IPS-NIHi11 (cell line): ENCODE results near the gene POLR2C.

ENCODE experiments used
- DNase-seq: peaks from one replicate; pipeline ENCODE4 v3.0.0; 2012; ENCODE audit warnings: mixed read lengths, low spot score

POLR2C gene

GRCh38 chr16:57452021-57452420 is 10.5 kb upstream of the POLR2C start:
- DNase-seq, result no peak

DNA sequence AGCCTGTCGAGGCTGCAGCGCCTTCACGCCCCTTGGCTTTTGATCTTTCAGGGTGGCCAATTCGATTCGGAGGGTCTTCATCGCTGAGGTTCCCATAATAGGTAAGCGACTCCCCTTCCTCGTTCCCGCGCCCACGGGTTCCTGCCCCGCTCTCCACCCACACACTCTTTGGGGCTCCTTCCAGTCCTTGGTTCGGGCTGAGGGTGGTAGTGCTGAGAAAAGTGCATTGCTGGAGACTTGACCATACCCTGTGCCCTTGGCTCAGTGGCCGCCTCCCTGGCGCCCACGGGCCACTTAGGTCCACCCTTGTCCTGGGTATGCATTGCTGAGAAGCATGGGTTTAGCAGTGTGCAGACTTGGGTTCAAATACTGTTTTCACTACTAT is 491 bp downstream of the POLR2C start:
- DNase-seq, result no peak

DNA sequence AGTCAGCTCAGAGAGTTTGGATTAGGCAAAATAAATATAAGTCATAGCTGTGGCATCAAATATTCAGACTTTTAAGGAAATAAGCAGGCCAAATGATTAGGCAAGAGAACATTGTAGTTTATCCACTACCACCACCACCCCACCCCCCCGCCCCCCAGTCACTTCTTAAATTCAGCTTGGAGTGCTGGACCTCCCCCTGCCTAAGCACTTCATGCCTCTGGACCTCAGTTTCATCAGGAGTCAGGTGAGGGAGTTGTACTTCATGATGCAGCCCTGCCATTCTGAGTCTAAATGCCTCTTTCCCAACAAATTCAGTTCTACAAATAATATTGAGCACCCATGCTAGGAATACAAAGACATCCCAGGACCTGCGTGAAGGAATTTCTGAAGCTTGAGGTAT is 2.0 kb downstream of the POLR2C start:
- no peak for DNase-seq

DNA sequence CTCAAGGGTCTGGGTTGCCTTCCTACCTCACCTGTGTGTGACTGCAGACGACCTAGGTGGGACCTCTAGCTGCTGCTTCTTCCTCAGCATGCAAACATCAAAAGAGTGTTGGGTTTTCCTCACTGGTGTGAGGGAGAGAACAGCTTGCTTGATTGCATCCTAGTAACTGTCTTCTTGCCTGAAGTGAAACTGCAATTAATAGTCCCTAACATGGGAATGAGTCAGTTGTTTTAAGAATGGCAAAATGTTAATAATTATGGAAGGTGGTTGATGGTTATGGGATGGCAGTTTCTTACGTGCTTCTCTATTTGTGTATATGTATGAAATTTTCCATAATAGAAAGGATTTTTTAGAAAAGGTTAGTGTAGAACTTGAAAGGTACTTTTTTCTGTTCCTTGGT is 5.9 kb downstream of the POLR2C start:
- DNase-seq, result no peak

DNA sequence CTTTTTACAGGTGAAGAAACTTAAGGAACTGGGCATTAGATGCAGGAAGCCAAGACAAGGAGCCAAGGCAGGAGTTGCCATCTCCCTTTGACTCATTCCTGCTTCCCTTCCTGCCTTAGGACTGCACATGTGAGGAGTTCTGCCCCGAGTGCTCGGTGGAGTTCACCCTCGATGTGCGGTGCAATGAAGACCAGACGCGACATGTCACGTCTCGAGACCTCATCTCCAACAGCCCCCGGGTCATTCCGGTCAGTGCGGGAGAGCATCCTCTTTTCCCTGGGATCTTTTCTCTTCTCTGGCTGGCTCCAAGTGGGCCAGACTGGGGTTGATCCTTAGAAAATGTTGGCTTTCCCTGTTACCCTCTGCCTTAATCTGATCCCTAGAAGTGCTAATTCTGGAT is 6.6 kb downstream of the POLR2C start:
- DNase-seq, result no peak

DNA sequence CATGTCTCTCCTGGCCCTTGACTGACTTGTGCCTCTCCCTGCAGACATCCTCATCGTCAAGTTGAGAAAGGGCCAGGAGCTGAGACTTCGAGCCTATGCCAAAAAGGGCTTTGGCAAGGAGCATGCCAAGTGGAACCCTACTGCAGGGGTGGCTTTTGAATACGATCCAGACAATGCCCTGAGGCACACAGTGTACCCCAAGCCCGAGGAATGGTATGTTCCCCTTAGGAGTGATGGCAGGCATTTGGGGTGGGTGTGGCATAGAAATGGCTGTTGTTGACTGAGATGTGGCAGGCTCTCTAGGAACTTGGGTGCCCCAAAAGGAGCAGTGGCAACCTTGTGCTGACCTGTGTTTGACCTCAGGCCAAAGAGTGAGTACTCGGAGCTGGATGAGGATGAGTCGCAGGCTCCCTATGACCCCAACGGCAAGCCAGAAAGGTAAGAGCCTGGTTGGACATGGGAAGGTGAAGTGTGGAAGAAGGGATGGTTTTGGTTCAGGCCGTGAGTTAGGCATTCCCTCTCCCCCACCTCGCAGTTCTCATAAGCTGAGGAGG is 7.5 kb downstream of the POLR2C start:
- DNase-seq, result no peak

GRCh38 chr16:57470711-57471110 is 8.2 kb downstream of the POLR2C start:
- DNase-seq, result no peak

GRCh38 chr16:57471209-57471608 is 8.7 kb downstream of the POLR2C start:
- DNase-seq, result no peak

DNA sequence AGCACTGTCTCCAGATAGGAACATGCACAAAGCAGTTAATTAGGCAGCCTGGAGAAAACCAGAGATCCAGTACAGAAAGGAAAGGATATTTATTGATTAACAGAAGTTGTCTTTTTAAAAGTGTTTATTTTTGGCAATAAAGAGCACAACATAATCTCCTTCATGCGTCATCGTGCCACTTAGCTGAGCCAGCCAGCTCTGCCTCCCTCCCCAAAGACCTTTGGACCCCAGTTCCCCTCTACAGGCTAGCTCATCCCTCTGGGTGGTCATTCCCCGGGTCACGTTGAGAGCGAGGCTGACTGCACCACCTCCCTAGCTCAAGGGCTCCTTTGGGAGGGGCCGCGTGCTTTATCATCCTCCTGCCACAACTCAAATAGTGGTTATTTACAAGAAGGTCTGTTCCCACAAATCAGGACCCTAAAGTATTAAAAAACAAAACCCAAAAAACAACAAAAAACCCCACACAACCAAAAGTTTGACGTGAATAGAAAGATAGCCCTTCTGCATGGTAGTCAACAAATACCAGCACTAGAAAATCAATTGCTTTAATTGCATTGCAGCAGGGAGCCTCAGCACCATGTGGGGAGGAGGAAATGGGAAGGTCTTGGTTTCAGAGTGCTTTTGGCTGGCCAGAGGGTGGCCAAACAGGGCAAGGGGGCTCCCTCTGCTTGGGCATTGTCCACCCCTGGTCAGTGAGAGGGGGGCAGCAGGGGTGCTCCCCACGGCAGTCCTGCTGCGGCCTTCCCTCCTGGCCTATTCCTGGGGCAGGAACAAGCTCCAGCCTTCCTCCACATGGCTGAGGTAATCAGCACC is 9.6 kb downstream of the POLR2C start:
- DNase-seq, result peak; percentile 46

GRCh38 chr16:57472665-57473060 is 10.2 kb downstream of the POLR2C start:
- no peak for DNase-seq

DNA sequence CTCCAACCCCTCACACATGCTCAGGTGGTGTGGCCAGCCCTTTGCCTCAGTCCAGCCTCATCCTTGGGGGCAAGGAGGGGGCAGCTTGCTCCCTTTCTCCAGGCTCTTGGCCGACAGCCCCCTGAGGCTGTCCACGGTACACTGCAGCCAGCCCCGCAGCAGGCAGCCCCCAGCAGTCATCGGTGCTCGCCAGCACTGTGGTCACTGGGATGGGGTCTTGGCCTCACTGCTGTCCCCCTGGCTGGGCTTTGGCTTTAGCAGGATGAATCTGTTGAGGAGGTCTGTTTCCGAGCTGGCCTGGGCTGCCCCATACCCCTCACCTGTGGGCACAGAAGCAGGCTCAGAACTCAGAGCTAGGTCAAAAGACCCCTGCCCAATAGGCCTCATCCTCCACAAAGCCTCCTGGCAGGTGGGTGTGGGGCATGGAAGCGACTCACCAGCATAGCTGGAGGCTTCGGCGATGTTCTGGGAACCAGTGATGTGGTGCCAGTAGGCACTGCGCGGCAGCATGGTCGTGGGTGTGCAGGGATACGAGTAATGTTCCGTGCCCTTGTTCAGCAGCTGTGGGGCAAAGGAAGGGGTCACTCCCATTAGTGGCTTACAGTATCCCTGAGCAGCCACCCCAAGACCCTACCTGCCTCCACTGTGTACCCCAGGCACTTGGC is 10.8 kb downstream of the POLR2C start:
- DNase-seq, result no peak

DNA sequence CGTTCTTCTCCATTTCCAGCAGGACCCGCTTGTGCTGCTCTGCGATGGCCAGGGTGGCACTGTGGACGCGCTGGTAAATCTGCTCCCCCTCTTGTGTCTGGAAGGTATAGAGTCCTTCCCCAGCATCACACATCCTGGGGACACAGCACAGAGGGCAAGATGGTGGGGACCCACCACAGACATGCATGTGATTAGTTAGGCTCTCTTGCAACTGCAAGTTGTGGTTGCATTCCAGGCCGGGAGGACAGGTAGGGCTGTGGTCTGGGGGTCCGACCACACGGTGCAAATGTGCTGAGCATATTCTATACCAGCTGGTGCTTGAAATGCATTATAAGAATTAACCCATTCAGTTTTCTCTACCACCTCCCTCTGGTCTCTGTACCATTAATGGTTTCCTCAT is 11.4 kb downstream of the POLR2C start:
- DNase-seq, result no peak

DNA sequence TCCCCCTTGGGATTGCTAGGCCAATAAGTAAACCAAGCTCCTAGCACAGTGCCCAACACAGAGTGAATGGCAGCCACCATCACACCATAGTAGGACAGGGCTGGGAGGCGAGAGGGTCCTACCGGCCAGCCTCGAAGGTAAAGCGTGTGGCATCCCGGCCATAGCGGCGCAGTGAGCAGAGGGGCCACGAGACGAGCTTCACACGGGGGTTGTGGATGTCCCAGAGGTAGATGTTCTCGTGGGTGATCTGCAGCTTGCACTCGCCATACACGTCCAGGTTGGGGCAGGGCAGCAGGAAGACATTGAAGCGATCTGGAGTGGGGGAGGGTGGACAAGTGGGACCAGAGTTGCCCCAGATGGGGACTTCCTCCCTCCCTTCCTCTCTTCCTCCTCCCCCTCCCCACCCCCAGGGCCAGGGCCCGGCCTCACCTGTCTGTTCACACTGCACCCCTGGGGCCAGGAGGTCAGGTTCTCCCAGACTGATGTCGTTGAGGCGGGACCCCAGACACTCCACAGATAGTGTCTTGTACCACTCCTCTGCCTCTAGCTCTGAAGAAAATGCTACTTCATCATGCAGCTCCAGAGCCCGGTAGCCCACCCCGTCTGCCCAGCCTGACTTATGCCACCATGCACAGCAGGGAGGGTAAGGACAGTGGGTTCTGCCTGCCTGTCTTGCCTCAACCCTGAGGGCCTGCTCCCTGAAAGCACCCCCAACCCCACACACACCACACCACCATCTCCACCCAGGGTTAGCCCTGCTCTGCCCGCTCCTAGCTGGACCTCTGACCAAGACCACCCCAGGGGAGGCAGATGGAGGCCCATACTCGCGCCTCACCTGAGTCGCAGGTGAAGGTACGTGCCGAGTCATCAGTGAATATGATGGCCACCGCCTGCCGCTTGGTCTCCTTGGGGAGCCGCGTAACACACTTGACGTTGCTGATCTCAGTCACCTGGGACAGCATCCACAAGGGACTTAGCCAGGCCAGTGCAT is 12.5 kb downstream of the POLR2C start:
- no peak for DNase-seq

GRCh38 chr16:57475711-57476339 is 13.3 kb downstream of the POLR2C start:
- DNase-seq, result peak; percentile 85

- DNase-seq, result no peak
Observed at GRCh38 chr16:57476546-57477410, 14.3 kb downstream of the POLR2C start.

DNA sequence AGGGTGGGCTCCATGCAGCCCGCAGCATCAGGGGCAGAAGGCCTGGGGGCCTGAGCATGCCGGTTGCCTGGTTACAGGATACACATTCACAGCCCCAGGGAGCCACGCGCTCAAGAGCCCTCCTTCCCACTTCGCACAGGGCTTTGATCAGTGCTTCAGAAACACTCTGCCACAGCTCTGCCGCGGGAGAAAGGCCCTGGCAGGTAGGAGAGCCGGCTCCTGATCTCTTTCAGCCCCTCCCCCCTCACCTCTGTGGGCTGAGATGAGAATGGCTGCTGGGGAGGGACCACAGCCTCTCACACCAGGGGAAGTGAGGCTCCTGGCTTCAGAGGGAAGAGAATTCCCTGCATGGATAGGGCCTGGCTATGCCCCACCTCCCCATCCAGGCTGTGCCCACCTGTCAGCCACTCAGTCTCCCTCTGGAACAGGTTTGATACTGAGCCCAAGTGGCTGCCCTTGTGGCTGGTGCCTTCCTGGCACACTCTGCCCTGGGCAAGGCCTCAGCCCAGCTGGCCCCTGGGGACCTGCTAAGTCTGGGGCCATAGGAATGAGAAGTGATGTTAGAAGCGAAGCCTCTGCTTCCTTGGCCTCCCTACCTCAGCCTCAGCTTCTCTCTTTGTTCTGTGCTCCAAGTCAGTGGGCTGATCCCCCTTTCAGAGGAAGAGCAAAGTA is 15.2 kb downstream of the POLR2C start:
- DNase-seq, result no peak

GRCh38 chr16:57478396-57479204 is 16.1 kb downstream of the POLR2C start:
- no peak for DNase-seq

DNA sequence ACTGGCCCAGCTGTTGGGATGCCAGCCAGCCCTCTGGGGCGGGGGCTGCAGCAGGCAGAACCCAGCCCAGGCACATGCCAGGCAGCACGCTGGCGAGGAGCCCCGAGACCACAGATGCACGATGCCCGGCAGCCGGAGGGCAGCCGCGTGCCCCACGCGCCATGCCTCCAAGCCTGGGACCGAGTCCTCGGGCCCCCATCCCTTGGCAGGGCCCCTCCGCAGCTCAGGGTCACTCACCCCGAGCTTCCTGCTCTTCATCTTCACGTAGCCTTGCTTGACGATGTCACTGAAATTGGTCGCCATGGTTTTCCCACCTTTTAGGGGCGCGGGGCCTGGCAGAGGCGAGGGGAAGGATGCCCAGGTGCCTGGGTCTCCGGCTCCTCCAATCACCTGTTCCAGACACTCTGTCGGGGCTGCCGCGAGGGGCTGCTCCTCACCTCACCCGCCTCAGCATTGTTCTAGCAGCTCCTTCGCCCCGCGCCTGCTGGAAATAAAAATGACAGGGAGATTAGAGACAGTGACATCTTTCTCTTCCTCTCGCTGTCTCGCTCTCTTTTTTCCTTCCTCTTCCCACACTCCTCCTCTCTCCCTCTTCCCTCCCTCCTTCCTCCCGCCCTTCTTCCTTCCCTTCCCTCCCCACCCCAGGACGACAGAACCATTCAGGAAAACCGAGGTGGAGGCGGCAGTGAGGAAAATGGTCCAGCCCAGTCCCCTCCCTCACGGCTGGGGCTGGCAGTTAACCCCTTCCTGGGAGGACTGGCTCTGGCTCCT is 16.9 kb downstream of the POLR2C start:
- DNase-seq, result peak; percentile 84
